GM23338 (cell line): ENCODE data around the gene ZBTB7A.

Experiments used
- CREB1 ChIP-seq: fragments of 250-450 bp; sonication (Bioruptor Pico); IDR thresholded peaks from 2 replicates; pipeline ENCODE4 v1.5.0; 2020; ENCODE audit warnings: low read depth, mild to moderate bottlenecking, moderate library complexity
- EZH2 ChIP-seq: fragments of 200-600 bp; sonication (generic); IDR thresholded peaks from one replicate; pipeline ENCODE4 v1.8.0; 2017; ENCODE audit warnings: antibody characterized with exemption, mild to moderate bottlenecking, low read depth; ENCODE audit not compliant: unreplicated experiment
- EZH2phosphoT487 ChIP-seq: fragments of 200-600 bp; sonication (generic); IDR thresholded peaks from one replicate; pipeline ENCODE4 v1.8.1; 2018; ENCODE audit warnings: antibody characterized with exemption; ENCODE audit not compliant: unreplicated experiment
- JUNB ChIP-seq: IDR thresholded peaks from one replicate; pipeline ENCODE4 v1.6.1; 2016; ENCODE audit warnings: antibody characterized with exemption; ENCODE audit not compliant: unreplicated experiment
- NANOG ChIP-seq: IDR thresholded peaks from 2 replicates; pipeline ENCODE4 v1.6.1; 2016; ENCODE audit warnings: antibody characterized with exemption, borderline replicate concordance
- POLR2AphosphoS5 ChIP-seq: IDR thresholded peaks from 2 replicates; pipeline ENCODE4 v1.6.1; 2016; ENCODE audit warnings: antibody characterized with exemption, low read depth
- STAT1 ChIP-seq: IDR thresholded peaks from one replicate; pipeline ENCODE4 v1.6.1; 2016; ENCODE audit warnings: antibody characterized with exemption; ENCODE audit not compliant: unreplicated experiment
- ZNF114 ChIP-seq: fragments of 250-450 bp; sonication (Bioruptor Pico); IDR thresholded peaks from 2 replicates; pipeline ENCODE4 v1.5.0; 2020; ENCODE audit warnings: mild to moderate bottlenecking, moderate library complexity
- ZNF331 ChIP-seq: fragments of 250-450 bp; sonication (Bioruptor Pico); IDR thresholded peaks from 2 replicates; pipeline ENCODE4 v1.5.0; 2020; ENCODE audit warnings: low read depth, mild to moderate bottlenecking, moderate library complexity
- TF ChIP-seq, protein P1 (sequence below), 2 experiments: fragments of 200-600 bp in 1 of 2; sonication (generic) in 1 of 2; conservative IDR thresholded peaks; 2 replicates each; pipeline versions ENCODE4 v1.5.1 to v1.6.1; 2016 to 2017; ENCODE audit warnings: antibody characterized with exemption in 2 of 2, low read depth in 2 of 2, mild to moderate bottlenecking in 2 of 2, moderate library complexity in 1 of 2
- TF ChIP-seq, protein P2 (sequence below): IDR thresholded peaks from one replicate; pipeline ENCODE4 v1.6.1; 2018; ENCODE audit warnings: antibody characterized with exemption; ENCODE audit not compliant: unreplicated experiment
- TF ChIP-seq, protein P3 (sequence below): IDR thresholded peaks from 2 replicates; pipeline ENCODE4 v1.6.1; 2016; ENCODE audit warnings: antibody characterized with exemption
- TF ChIP-seq, protein P4 (sequence below): fragments of 250-450 bp; sonication (Bioruptor Pico); IDR thresholded peaks from 2 replicates; pipeline ENCODE4 v1.5.0; 2020; ENCODE audit warnings: mild to moderate bottlenecking, moderate library complexity

DNA sequence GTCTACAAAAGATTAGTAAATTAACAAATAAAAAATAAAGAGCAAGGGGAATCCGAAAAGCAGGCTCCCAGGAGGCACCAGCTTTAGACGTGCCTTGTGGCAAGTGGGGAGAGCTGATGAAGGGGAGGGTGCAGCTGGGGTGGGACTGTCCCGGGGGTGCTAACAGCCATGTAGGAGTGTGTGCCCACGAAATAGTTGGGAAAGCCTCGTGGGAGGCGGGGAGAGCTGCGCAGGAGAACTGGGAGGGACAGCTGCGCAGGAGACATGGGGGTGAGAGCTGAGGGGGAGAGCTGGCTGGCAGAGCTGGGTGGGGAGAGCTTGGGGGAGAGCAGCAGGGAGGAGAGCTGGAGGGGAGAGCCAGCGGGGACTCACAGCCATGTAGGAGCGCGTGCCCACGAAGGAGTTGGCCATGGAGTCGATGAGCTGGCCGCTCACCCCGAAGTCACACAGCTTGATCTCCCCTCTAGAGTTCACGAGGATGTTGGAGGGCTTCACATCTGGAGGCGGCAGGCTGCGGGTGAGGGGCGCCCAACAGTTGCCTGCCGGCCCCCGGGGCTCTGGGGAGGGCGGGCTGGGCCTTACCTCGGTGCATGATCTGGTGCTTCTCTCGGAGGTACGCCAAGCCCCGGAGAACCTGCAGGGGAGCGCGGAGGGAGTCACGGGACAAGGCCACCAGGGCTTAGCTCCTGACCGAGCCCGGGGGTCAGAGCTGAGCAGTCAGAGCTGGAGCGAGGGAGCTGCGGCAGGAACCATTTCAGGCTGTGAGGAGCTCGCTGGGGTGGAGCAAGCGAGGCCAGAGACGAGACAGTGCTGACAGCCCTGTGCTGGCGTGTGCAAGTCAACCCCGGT lies 34.2 kb upstream of the ZBTB7A start:
- TF ChIP-seq, protein P1, sequence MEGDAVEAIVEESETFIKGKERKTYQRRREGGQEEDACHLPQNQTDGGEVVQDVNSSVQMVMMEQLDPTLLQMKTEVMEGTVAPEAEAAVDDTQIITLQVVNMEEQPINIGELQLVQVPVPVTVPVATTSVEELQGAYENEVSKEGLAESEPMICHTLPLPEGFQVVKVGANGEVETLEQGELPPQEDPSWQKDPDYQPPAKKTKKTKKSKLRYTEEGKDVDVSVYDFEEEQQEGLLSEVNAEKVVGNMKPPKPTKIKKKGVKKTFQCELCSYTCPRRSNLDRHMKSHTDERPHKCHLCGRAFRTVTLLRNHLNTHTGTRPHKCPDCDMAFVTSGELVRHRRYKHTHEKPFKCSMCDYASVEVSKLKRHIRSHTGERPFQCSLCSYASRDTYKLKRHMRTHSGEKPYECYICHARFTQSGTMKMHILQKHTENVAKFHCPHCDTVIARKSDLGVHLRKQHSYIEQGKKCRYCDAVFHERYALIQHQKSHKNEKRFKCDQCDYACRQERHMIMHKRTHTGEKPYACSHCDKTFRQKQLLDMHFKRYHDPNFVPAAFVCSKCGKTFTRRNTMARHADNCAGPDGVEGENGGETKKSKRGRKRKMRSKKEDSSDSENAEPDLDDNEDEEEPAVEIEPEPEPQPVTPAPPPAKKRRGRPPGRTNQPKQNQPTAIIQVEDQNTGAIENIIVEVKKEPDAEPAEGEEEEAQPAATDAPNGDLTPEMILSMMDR (conservative IDR thresholded peaks at IDR 0.05; ENCODE audit: low read depth in 2 of 2): no peak
- TF ChIP-seq NANOG (no peak), CREB1 (CRISPR knock-in tag) (no peak), EZH2phosphoT487 (no peak), EZH2 (no peak), POLR2AphosphoS5 (no peak), ZNF331 (CRISPR knock-in tag) (no peak), ZNF114 (no peak), JUNB (no peak), STAT1 (no peak)
- TF ChIP-seq, protein P2, sequence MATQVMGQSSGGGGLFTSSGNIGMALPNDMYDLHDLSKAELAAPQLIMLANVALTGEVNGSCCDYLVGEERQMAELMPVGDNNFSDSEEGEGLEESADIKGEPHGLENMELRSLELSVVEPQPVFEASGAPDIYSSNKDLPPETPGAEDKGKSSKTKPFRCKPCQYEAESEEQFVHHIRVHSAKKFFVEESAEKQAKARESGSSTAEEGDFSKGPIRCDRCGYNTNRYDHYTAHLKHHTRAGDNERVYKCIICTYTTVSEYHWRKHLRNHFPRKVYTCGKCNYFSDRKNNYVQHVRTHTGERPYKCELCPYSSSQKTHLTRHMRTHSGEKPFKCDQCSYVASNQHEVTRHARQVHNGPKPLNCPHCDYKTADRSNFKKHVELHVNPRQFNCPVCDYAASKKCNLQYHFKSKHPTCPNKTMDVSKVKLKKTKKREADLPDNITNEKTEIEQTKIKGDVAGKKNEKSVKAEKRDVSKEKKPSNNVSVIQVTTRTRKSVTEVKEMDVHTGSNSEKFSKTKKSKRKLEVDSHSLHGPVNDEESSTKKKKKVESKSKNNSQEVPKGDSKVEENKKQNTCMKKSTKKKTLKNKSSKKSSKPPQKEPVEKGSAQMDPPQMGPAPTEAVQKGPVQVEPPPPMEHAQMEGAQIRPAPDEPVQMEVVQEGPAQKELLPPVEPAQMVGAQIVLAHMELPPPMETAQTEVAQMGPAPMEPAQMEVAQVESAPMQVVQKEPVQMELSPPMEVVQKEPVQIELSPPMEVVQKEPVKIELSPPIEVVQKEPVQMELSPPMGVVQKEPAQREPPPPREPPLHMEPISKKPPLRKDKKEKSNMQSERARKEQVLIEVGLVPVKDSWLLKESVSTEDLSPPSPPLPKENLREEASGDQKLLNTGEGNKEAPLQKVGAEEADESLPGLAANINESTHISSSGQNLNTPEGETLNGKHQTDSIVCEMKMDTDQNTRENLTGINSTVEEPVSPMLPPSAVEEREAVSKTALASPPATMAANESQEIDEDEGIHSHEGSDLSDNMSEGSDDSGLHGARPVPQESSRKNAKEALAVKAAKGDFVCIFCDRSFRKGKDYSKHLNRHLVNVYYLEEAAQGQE: no peak
- TF ChIP-seq, protein P3, sequence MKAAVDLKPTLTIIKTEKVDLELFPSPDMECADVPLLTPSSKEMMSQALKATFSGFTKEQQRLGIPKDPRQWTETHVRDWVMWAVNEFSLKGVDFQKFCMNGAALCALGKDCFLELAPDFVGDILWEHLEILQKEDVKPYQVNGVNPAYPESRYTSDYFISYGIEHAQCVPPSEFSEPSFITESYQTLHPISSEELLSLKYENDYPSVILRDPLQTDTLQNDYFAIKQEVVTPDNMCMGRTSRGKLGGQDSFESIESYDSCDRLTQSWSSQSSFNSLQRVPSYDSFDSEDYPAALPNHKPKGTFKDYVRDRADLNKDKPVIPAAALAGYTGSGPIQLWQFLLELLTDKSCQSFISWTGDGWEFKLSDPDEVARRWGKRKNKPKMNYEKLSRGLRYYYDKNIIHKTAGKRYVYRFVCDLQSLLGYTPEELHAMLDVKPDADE: no peak
- TF ChIP-seq, protein P4, sequence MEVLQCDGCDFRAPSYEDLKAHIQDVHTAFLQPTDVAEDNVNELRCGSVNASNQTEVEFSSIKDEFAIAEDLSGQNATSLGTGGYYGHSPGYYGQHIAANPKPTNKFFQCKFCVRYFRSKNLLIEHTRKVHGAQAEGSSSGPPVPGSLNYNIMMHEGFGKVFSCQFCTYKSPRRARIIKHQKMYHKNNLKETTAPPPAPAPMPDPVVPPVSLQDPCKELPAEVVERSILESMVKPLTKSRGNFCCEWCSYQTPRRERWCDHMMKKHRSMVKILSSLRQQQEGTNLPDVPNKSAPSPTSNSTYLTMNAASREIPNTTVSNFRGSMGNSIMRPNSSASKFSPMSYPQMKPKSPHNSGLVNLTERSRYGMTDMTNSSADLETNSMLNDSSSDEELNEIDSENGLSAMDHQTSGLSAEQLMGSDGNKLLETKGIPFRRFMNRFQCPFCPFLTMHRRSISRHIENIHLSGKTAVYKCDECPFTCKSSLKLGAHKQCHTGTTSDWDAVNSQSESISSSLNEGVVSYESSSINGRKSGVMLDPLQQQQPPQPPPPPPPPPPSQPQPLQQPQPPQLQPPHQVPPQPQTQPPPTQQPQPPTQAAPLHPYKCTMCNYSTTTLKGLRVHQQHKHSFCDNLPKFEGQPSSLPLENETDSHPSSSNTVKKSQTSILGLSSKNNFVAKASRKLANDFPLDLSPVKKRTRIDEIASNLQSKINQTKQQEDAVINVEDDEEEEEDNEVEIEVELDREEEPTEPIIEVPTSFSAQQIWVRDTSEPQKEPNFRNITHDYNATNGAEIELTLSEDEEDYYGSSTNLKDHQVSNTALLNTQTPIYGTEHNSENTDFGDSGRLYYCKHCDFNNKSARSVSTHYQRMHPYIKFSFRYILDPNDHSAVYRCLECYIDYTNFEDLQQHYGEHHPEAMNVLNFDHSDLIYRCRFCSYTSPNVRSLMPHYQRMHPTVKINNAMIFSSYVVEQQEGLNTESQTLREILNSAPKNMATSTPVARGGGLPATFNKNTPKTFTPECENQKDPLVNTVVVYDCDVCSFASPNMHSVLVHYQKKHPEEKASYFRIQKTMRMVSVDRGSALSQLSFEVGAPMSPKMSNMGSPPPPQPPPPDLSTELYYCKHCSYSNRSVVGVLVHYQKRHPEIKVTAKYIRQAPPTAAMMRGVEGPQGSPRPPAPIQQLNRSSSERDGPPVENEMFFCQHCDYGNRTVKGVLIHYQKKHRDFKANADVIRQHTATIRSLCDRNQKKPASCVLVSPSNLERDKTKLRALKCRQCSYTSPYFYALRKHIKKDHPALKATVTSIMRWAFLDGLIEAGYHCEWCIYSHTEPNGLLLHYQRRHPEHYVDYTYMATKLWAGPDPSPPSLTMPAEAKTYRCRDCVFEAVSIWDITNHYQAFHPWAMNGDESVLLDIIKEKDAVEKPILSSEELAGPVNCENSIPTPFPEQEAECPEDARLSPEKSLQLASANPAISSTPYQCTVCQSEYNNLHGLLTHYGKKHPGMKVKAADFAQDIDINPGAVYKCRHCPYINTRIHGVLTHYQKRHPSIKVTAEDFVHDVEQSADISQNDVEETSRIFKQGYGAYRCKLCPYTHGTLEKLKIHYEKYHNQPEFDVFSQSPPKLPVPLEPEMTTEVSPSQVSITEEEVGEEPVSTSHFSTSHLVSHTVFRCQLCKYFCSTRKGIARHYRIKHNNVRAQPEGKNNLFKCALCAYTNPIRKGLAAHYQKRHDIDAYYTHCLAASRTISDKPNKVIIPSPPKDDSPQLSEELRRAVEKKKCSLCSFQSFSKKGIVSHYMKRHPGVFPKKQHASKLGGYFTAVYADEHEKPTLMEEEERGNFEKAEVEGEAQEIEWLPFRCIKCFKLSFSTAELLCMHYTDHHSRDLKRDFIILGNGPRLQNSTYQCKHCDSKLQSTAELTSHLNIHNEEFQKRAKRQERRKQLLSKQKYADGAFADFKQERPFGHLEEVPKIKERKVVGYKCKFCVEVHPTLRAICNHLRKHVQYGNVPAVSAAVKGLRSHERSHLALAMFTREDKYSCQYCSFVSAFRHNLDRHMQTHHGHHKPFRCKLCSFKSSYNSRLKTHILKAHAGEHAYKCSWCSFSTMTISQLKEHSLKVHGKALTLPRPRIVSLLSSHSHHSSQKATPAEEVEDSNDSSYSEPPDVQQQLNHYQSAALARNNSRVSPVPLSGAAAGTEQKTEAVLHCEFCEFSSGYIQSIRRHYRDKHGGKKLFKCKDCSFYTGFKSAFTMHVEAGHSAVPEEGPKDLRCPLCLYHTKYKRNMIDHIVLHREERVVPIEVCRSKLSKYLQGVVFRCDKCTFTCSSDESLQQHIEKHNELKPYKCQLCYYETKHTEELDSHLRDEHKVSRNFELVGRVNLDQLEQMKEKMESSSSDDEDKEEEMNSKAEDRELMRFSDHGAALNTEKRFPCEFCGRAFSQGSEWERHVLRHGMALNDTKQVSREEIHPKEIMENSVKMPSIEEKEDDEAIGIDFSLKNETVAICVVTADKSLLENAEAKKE (CRISPR knock-in tag): no peak
